H1 (cell line): Measurements from ENCODE around the gene LHFPL6. TPM values are rescaled to one million over a fixed set of nuclear protein-coding genes. Genes with fewer than 3 reads are reported as not detected.
A peak's percentile ranks its signal among the peaks of the same experiment; 100 is the strongest.

Source experiments
- CTCF ChIA-PET: fragments of 300-600 bp; sonication (Branson Sonifier 250); formaldehyde crosslinking; loops from one replicate; lab custom pipeline; 2021; ENCODE audit not compliant: partially characterized antibody; lab: Charles Lee
- POLR2A ChIA-PET: fragments of 300-600 bp; sonication (Branson Sonifier 250); formaldehyde crosslinking; loops from one replicate; lab custom pipeline; 2021; ENCODE audit warnings: inconsistent platforms; ENCODE audit not compliant: partially characterized antibody; lab: Charles Lee
- DNase-seq, 2 experiments: peaks; one replicate each; pipeline versions ENCODE4 v3.0.0 to v3.0.0-alpha.2; 2010 to 2022; ENCODE audit warnings: low spot score in 2 of 2, low read depth in 1 of 2, mixed read lengths in 1 of 2
- FAIRE-seq: peaks from 2 replicates; lab custom pipeline; 2011; peaks lifted over from hg19 to GRCh38; lab: Jason Lieb, UNC
- H2AFZ ChIP-seq: 2 replicates; pipeline ENCODE4 v1.8.1; 2012; ENCODE audit warnings: low read length, inconsistent platforms
- H2AK5ac ChIP-seq: 2 replicates; pipeline ENCODE4 v1.6.1; 2013; ENCODE audit warnings: low read depth, low read length
- H2BK120ac ChIP-seq: replicated peaks from 2 replicates; pipeline ENCODE3; 2013; ENCODE audit warnings: low read depth, low read length, inconsistent platforms
- H2BK12ac ChIP-seq: 2 replicates; pipeline ENCODE4 v1.6.1; 2013; ENCODE audit warnings: low read depth, low read length
- H2BK15ac ChIP-seq: 2 replicates; pipeline ENCODE4 v1.6.1; 2013; ENCODE audit warnings: low read length
- H2BK20ac ChIP-seq: 2 replicates; pipeline ENCODE4 v1.6.1; 2013; ENCODE audit warnings: low read length
- H2BK5ac ChIP-seq: 2 replicates; pipeline ENCODE4 v1.6.1; 2013; ENCODE audit warnings: low read depth, low read length
- H3K14ac ChIP-seq: 2 replicates; pipeline ENCODE4 v1.6.1; 2013; ENCODE audit warnings: inconsistent platforms; ENCODE audit not compliant: insufficient read length
- H3K18ac ChIP-seq: 2 replicates; pipeline ENCODE4 v1.6.1; 2013; ENCODE audit warnings: low read length; ENCODE audit errors: extremely low read depth
- H3K23ac ChIP-seq: 2 replicates; pipeline ENCODE4 v1.6.1; 2013; ENCODE audit warnings: inconsistent platforms; ENCODE audit not compliant: insufficient read length
- H3K23me2 ChIP-seq: 2 replicates; pipeline ENCODE4 v1.6.1; 2013; ENCODE audit warnings: low read depth, low read length
- H3K27ac ChIP-seq: 2 replicates; pipeline ENCODE4 v1.6.1; 2011; ENCODE audit warnings: low read depth, low read length, inconsistent platforms
- H3K27me3 ChIP-seq, 4 experiments: replicated peaks in 1 of 4; 1 replicate in 1 of 4; 2 replicates in 3 of 4; pipeline versions ENCODE4 v1.6.1 to v1.8.1; 2011 to 2013; ENCODE audit warnings: low read length in 3 of 4, mild to moderate bottlenecking in 3 of 4, inconsistent platforms in 2 of 4, mixed read lengths in 2 of 4, moderate library complexity in 1 of 4; ENCODE audit not compliant: control insufficient read depth in 3 of 4, insufficient read depth in 3 of 4; ENCODE audit errors: extremely low read depth in 1 of 4
- H3K36me3 ChIP-seq, 4 experiments: 2 replicates each; pipeline versions ENCODE4 v1.6.1 to v1.8.1; 2011 to 2013; ENCODE audit warnings: mild to moderate bottlenecking in 4 of 4, low read length in 3 of 4, moderate library complexity in 2 of 4, control low read depth in 1 of 4, inconsistent platforms in 1 of 4; ENCODE audit not compliant: insufficient read depth in 4 of 4, control insufficient read depth in 2 of 4
- H3K4ac ChIP-seq: replicated peaks from 2 replicates; pipeline ENCODE3; 2013; ENCODE audit warnings: low read length, low read depth, mixed read lengths, inconsistent platforms; ENCODE audit not compliant: insufficient read length
- H3K4me1 ChIP-seq, 4 experiments: replicated peaks in 1 of 4; 1 replicate in 1 of 4; 2 replicates in 3 of 4; pipeline versions ENCODE4 v1.6.1 to v1.8.1; 2011 to 2013; ENCODE audit warnings: low read length in 3 of 4, inconsistent platforms in 2 of 4, mixed read lengths in 1 of 4; ENCODE audit not compliant: insufficient read depth in 4 of 4, control insufficient read depth in 3 of 4
- H3K4me2 ChIP-seq, 2 experiments: 2 replicates each; pipeline versions ENCODE4 v1.6.1 to v1.8.1; 2011 to 2013; ENCODE audit warnings: low read depth in 2 of 2, low read length in 2 of 2, control low read depth in 1 of 2, inconsistent platforms in 1 of 2, mild to moderate bottlenecking in 1 of 2; ENCODE audit not compliant: insufficient read depth in 1 of 2
- H3K4me3 ChIP-seq, 4 experiments: fragments of 200-600, 300-600 bp in 1 of 4; sonication (generic), shearing (Covaris generic), sonication (Bioruptor Twin) in 1 of 4; 2 replicates each; pipeline versions ENCODE4 v1.5.1 to v1.8.1; 2011 to 2016; ENCODE audit warnings: low read length in 4 of 4, low read depth in 3 of 4, control low read depth in 2 of 4, inconsistent platforms in 2 of 4, mild to moderate bottlenecking in 2 of 4, mixed read lengths in 1 of 4, moderate library complexity in 1 of 4; ENCODE audit not compliant: insufficient read depth in 2 of 4; ENCODE audit errors: extremely low read depth in 1 of 4
- H3K56ac ChIP-seq: replicated peaks from 2 replicates; pipeline ENCODE3; 2013; ENCODE audit warnings: low read depth, mild to moderate bottlenecking, mixed read lengths, low read length, inconsistent platforms; ENCODE audit not compliant: insufficient read length
- H3K79me1 ChIP-seq: 2 replicates; pipeline ENCODE4 v1.6.1; 2013; ENCODE audit warnings: low read depth, low read length, control low read depth
- H3K79me2 ChIP-seq, 2 experiments: 2 replicates each; pipeline versions ENCODE4 v1.6.1 to v1.8.1; 2012 to 2013; ENCODE audit warnings: low read length in 2 of 2, mild to moderate bottlenecking in 2 of 2, inconsistent platforms in 1 of 2; ENCODE audit not compliant: insufficient read depth in 2 of 2, control insufficient read depth in 1 of 2
- H3K9ac ChIP-seq, 4 experiments: replicated peaks in 1 of 4; 1 replicate in 1 of 4; 2 replicates in 3 of 4; pipeline versions ENCODE4 v1.6.1 to v1.8.1; 2011 to 2013; ENCODE audit warnings: low read depth in 3 of 4, low read length in 3 of 4, control low read depth in 2 of 4, mild to moderate bottlenecking in 2 of 4, moderate library complexity in 2 of 4, inconsistent platforms in 1 of 4; ENCODE audit errors: extremely low read depth in 1 of 4
- H3K9me3 ChIP-seq, 2 experiments: 2 replicates each; pipeline versions ENCODE4 v1.6.1 to v1.8.1; 2012 to 2013; ENCODE audit warnings: mild to moderate bottlenecking in 2 of 2, moderate library complexity in 2 of 2, control low read depth in 1 of 2, inconsistent platforms in 1 of 2, low read depth in 1 of 2, low read length in 1 of 2, mixed read lengths in 1 of 2; ENCODE audit not compliant: insufficient read depth in 2 of 2
- H4K20me1 ChIP-seq, 2 experiments: replicated peaks in 1 of 2; 2 replicates each; pipeline versions ENCODE3 to v1.8.1; 2011 to 2013; ENCODE audit warnings: inconsistent platforms in 2 of 2, low read length in 2 of 2, mild to moderate bottlenecking in 1 of 2; ENCODE audit not compliant: insufficient read depth in 2 of 2, control insufficient read depth in 1 of 2
- H4K5ac ChIP-seq: 2 replicates; pipeline ENCODE4 v1.6.1; 2013; ENCODE audit warnings: low read length, low read depth, mixed read lengths, inconsistent platforms; ENCODE audit not compliant: insufficient read length
- H4K8ac ChIP-seq: 2 replicates; pipeline ENCODE4 v1.8.0; 2013; ENCODE audit warnings: mild to moderate bottlenecking, moderate library complexity, low read length, inconsistent platforms; ENCODE audit not compliant: insufficient read depth; ENCODE audit errors: extremely low read depth
- H4K91ac ChIP-seq: replicated peaks from 2 replicates; pipeline ENCODE3; 2013; ENCODE audit warnings: low read length, mixed read lengths, inconsistent platforms; ENCODE audit not compliant: insufficient read length
- HDAC2 ChIP-seq, 2 experiments: fragments of 300-600 bp in 1 of 2; sonication (generic) in 1 of 2; IDR thresholded peaks; 2 replicates each; pipeline ENCODE4 v1.6.1; 2011 to 2012; ENCODE audit warnings: low read depth in 2 of 2, low read length in 2 of 2, mild to moderate bottlenecking in 2 of 2, moderate library complexity in 2 of 2, borderline replicate concordance in 1 of 2, inconsistent platforms in 1 of 2
- JUND ChIP-seq: IDR thresholded peaks from 2 replicates; pipeline ENCODE4 v1.6.1; 2011; ENCODE audit warnings: mild to moderate bottlenecking, improper control_type of control experiment, low read length
- POLR2A ChIP-seq, 2 experiments: IDR thresholded peaks; 1 replicate in 1 of 2; 2 replicates in 1 of 2; pipeline ENCODE4 v1.6.1; 2011; ENCODE audit warnings: low read depth in 2 of 2, low read length in 2 of 2, mild to moderate bottlenecking in 2 of 2; ENCODE audit errors: control extremely low read depth in 1 of 2
- RXRA ChIP-seq: IDR thresholded peaks from 2 replicates; pipeline ENCODE4 v1.6.1; 2011; ENCODE audit warnings: low read depth, mild to moderate bottlenecking, low read length, moderate library complexity; ENCODE audit not compliant: insufficient read depth
- SAP30 ChIP-seq: fragments of 300-600 bp; sonication (generic); IDR thresholded peaks from 2 replicates; pipeline ENCODE4 v1.7.1; 2012; ENCODE audit warnings: low read length, moderate library complexity, mild to moderate bottlenecking, inconsistent platforms; ENCODE audit not compliant: insufficient read depth, insufficient replicate concordance
- SIRT6 ChIP-seq: IDR thresholded peaks from one replicate; pipeline ENCODE4 v1.7.1; 2012; ENCODE audit warnings: low read length, inconsistent platforms
- SP1 ChIP-seq: IDR thresholded peaks from 2 replicates; pipeline ENCODE4 v1.6.1; 2011; ENCODE audit warnings: low read depth, low read length
- TAF1 ChIP-seq: IDR thresholded peaks from 2 replicates; pipeline ENCODE4 v1.6.1; 2011; ENCODE audit warnings: mild to moderate bottlenecking, low read depth, low read length
- WGBS, 2 experiments: shearing (Covaris generic) in 1 of 2; methylation state at CpG; one replicate each; pipeline versions ENCODE4 v1.1.6 to v1.1.7; 2013 to 2015; ENCODE audit warnings: low lambda C conversion rate in 2 of 2, mixed read lengths in 2 of 2, inconsistent platforms in 1 of 2, low coverage in 1 of 2, missing lambda C conversion rate in 1 of 2; ENCODE audit not compliant: insufficient replicate concordance in 2 of 2, insufficient coverage in 1 of 2, insufficient read length in 1 of 2; ENCODE audit errors: extremely low coverage in 1 of 2, missing lambda C conversion rate in 1 of 2; 5-methylcytosine and 5-hydroxymethylcytosine counted together
- polyA plus RNA-seq, 7 experiments: library from polyadenylated mRNA; depleted of rRNA in 3 of 7; stranded (reverse) in 5 of 7; unstranded in 2 of 7; fragments of >200 nt in 5 of 7; fragments of 200-250 nt in 2 of 7; gene quantifications; 1 replicate in 5 of 7; 2 replicates in 1 of 7; 4 replicates in 1 of 7; pipeline versions ENCODE4 v1.2.1 to v1.2.3, GENCODE V29; 2011 to 2013; ENCODE audit warnings: missing spikeins in 2 of 7, mixed read lengths in 2 of 7
- total RNA-seq: library from RNA; stranded (reverse); fragmentation: NEBNext Ultra II Directional; extraction: Animal tissue kit (Norgen Biotek cat#: 25700); gene quantifications from 2 replicates; pipeline ENCODE4 v1.2.1, GENCODE V29; 2021
- TF ChIP-seq, protein P1 (sequence below): IDR thresholded peaks from 2 replicates; pipeline ENCODE4 v1.6.1; 2012; ENCODE audit warnings: low read length, inconsistent platforms

The LHFPL6 gene
- total and polyA plus RNA-seq, 2 of the 8 experiments (the other 6 are each of a cell fraction or from before 2014, with no cell fraction given) = 7.6 to 17.0 TPM

DNA sequence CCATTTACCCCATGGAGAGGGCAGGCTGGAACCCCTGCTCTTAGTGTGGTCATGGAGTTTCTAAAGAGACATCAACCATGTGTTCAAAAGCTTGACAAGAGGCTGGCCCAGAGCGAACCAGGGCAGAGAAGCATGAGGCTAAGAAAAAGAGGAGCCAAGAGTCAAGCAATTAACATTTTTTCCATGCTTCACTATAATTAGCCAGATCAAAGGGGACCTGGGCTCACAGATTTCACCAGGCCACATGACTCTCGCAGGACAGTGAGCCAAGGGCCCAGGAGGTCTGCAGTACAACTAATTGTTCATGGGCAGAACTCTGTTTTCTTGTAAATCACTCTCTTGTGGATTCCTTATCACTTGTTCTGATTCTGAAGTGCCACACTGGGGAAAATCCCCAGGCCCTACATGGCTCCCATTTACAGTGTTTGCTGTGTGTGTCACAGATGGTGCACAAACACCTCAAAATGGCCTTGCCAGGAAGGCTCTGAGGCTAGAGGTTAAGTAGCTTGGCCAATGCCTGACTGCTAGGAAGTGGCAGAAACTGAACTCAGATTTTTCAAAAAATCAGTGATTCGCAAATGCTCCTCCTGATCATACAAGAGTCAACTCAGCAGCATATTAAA, 101.2 kb downstream of the LHFPL6 start:
- Histone ChIP-seq H3K27me3 (no peaks in the 10 kb centered on the region), H3K4me3 (no peak overlapping the region), H3K27ac (no peak overlapping the region), H2BK15ac (no peak overlapping the region), H2AFZ (no peak overlapping the region), H4K91ac (peak overlapping the region; percentile 52), H3K9ac (no peak overlapping the region), H3K4me2 (no peak overlapping the region), H3K56ac (no peak overlapping the region), H4K20me1 (no peaks in the 10 kb centered on the region), H3K9me3 (no peaks in the 10 kb centered on the region), H3K4ac (no peak overlapping the region), H3K23me2 (no peaks in the 10 kb centered on the region; the same call in none of the 2 replicates), H3K79me1 (no peaks in the 10 kb centered on the region), H2BK5ac (no peak overlapping the region), H2AK5ac (no peak overlapping the region; the same call in 1 of the 2 replicates), H3K14ac (no peak overlapping the region), H2BK120ac (peak overlapping the region; percentile 52), H2BK12ac (peak overlapping the region; percentile 94), H3K79me2 (no peaks in the 10 kb centered on the region), H4K8ac (no peak overlapping the region), H3K4me1 (peaks cover 4 to 19% (median 10%) of the 10 kb centered on the region in 4 experiments; a peak in 5 of 7 replicates), H3K36me3 (no peaks in the 10 kb centered on the region), H3K18ac (0 out of 2 replicates have a peak overlapping the region, but pooled peaks have one; percentile 51), H2BK20ac (peak overlapping the region; percentile 34; the same call in 1 of the 2 replicates), H4K5ac (no peak overlapping the region), H3K23ac (no peak overlapping the region)
- POLR2A ChIA-PET = interaction anchor here (0.6 kb wide), 1 partner anchor 14 kb away, joined by 3 read pairs; no protein-coding TSS in a partner anchor
- 92% methylated on average over 3 of the region's 3 CpGs; no CpG with 5 or more reads in 1 of the 2 experiments for WGBS, 2 experiments
- TF ChIP-seq SAP30 = no peak
- no peak for TF ChIP-seq JUND
- no peak for TF ChIP-seq POLR2A (IDR thresholded peaks at IDR 0.05; ENCODE audit: control extremely low read depth in 1 of 2, low read depth in 2 of 2, low read length in 2 of 2)
- TF ChIP-seq TAF1 = no peak
- no peak for TF ChIP-seq HDAC2 (IDR thresholded peaks at IDR 0.05; ENCODE audit: borderline replicate concordance in 1 of 2, low read depth in 2 of 2, low read length in 2 of 2)
- no peak for TF ChIP-seq RXRA
- TF ChIP-seq, protein P1, sequence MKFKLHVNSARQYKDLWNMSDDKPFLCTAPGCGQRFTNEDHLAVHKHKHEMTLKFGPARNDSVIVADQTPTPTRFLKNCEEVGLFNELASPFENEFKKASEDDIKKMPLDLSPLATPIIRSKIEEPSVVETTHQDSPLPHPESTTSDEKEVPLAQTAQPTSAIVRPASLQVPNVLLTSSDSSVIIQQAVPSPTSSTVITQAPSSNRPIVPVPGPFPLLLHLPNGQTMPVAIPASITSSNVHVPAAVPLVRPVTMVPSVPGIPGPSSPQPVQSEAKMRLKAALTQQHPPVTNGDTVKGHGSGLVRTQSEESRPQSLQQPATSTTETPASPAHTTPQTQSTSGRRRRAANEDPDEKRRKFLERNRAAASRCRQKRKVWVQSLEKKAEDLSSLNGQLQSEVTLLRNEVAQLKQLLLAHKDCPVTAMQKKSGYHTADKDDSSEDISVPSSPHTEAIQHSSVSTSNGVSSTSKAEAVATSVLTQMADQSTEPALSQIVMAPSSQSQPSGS = no peak
- no peak for TF ChIP-seq SP1
- TF ChIP-seq SIRT6 = no peak
- no peak for FAIRE-seq
- DNase-seq = no peak
- CTCF ChIA-PET = interaction anchor here (1.4 to 2.0 kb wide), 3 partner anchors 13 to 110 kb away, joined by 3 to 5 read pairs (median 4); no protein-coding TSS in a partner anchor
